ENCODE measurements around the gene RCHY1. TPM values are rescaled to one million over a fixed set of nuclear protein-coding genes. Genes with fewer than 3 reads are reported as not detected.
A peak's percentile ranks its signal among the peaks of the same experiment; 100 is the strongest.
"Not testable (repeated sequence)": the region's sequence is repeated elsewhere in the genome, so short reads cannot be mapped to it uniquely, and the experiment has no call there.

The RCHY1 gene
- total RNA-seq (2014; rRNA removed): 31.1 and 54.6 TPM in 2 replicates
- 28.5 TPM for polyA plus RNA-seq (2012)

GRCh38 chr4:75514131-75514948 lies at the start of gene RCHY1, which contains the start of gene THAP6:
Gene RCHY1, minus strand, starts transcription at chr4:75514403. Its CDS starts 117 bp downstream, at chr4:75514286.
Gene THAP6, plus strand, starts transcription at chr4:75514473. Its CDS starts 980 bp downstream, at chr4:75515453.
- peak; percentile 97 for DNase-seq (ENCODE audit: low read depth)

- DNase-seq (ENCODE audit: low read depth): no peak
Observed at GRCh38 chr4:75561789-75562188, 47.6 kb upstream of the RCHY1 start.

GRCh38 chr4:75557696-75558095 lies 43.5 kb upstream of the RCHY1 start:
- DNase-seq (ENCODE audit: low read depth): no peak

- DNase-seq (ENCODE audit: low read depth): peak; percentile 53
Observed at GRCh38 chr4:75555294-75556164, 41.3 kb upstream of the RCHY1 start, which contains the start of gene ODAPH. Gene ODAPH, plus strand, starts transcription at chr4:75556066. Its CDS starts 17 bp downstream, at chr4:75556083.

GRCh38 chr4:75552452-75552851 lies 38.2 kb upstream of the RCHY1 start:
- DNase-seq (ENCODE audit: low read depth): no peak

GRCh38 chr4:75549019-75549418 lies 34.8 kb upstream of the RCHY1 start:
- DNase-seq (ENCODE audit: low read depth): peak; percentile 50

GRCh38 chr4:75547647-75548387 lies 33.6 kb upstream of the RCHY1 start:
- DNase-seq (ENCODE audit: low read depth): peak; percentile 9

- peak; percentile 27 for DNase-seq (ENCODE audit: low read depth)
Observed at GRCh38 chr4:75545526-75545925, 31.3 kb upstream of the RCHY1 start.

GRCh38 chr4:75544870-75545269 lies 30.7 kb upstream of the RCHY1 start:
- DNase-seq (ENCODE audit: low read depth): no peak

- not testable (repeated sequence) for DNase-seq (ENCODE audit: low read depth)
Observed at GRCh38 chr4:75544220-75544619, 30.0 kb upstream of the RCHY1 start.

- DNase-seq (ENCODE audit: low read depth): peak; percentile 85
Observed at GRCh38 chr4:75542824-75543223, 28.6 kb upstream of the RCHY1 start.

GRCh38 chr4:75537308-75537707 lies 23.1 kb upstream of the RCHY1 start:
- not testable (repeated sequence) for DNase-seq (ENCODE audit: low read depth)

GRCh38 chr4:75533926-75534325 lies 19.7 kb upstream of the RCHY1 start:
- not testable (repeated sequence) for DNase-seq (ENCODE audit: low read depth)

GRCh38 chr4:75533339-75533887 lies 19.2 kb upstream of the RCHY1 start:
- not testable (repeated sequence) for DNase-seq (ENCODE audit: low read depth)

- not testable (repeated sequence) for DNase-seq (ENCODE audit: low read depth)
Observed at GRCh38 chr4:75531536-75532143, 17.4 kb upstream of the RCHY1 start.

- no peak for DNase-seq (ENCODE audit: low read depth)
Observed at GRCh38 chr4:75530556-75531322, 16.5 kb upstream of the RCHY1 start.

GRCh38 chr4:75527482-75527881 lies 13.3 kb upstream of the RCHY1 start:
- DNase-seq (ENCODE audit: low read depth): no peak

GRCh38 chr4:75525910-75526309 lies 11.7 kb upstream of the RCHY1 start:
- DNase-seq (ENCODE audit: low read depth): no peak

- no peak for DNase-seq (ENCODE audit: low read depth)
Observed at GRCh38 chr4:75525086-75525485, 10.9 kb upstream of the RCHY1 start.

- not testable (repeated sequence) for DNase-seq (ENCODE audit: low read depth)
Observed at GRCh38 chr4:75519452-75519851, 5.2 kb upstream of the RCHY1 start.
